IPS DF 19.7 (cell line): ENCODE data around the gene LRRC9.

Source experiments
- DNase-seq: peaks from one replicate; pipeline ENCODE4 v3.0.0-alpha.2; 2013; ENCODE audit warnings: low read depth, low spot score

The LRRC9 gene

DNA sequence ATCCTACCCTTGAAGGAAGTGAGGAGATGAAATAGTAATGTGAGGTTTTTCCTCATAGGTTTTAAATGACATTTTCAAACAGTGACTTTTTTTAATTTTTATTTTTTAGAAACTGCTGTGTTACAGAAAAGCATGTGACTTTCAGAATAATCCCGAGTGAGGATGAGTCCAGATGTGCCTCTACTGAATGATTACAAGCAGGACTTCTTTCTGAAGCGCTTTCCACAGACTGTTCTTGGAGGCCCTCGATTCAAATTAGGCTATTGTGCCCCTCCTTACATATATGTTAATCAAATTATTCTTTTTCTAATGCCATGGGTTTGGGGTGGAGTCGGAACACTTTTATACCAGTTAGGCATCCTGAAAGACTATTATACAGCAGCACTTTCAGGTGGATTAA is 187.5 kb downstream of the LRRC9 start:
- no peak for DNase-seq

DNA sequence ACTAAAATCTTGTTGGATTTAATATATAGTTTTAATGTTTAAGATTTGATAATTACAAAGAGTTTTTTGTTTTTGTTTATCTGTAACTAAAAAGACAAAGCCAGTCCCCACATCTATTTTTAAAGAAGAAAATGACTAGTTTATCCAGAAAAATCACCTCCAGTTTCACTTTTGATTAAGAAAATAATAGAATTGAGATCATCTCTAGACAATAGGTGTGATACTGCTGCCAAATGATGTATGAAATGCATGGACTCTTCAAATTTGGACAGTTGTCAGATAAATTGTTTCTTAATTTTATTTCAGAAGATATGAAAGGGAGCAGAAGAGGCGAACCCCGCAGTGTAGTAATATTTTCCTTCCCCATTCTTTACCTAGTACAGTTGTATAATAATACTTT is 191.8 kb downstream of the LRRC9 start:
- no peak for DNase-seq
